Globus pallidus (tissue), 1 donor: ENCODE data around the gene DCAF15.
"Not testable (repeated sequence)": the region's sequence is repeated elsewhere in the genome, so short reads cannot be mapped to it uniquely, and the experiment has no call there.

ENCODE experiments used
- DNase-seq: peaks from one replicate; pipeline ENCODE4 v3.0.0-alpha.2; 2015; ENCODE audit warnings: low spot score

Gene DCAF15

GRCh38 chr19:13952154-13952930, at the start of gene DCAF15:
Gene DCAF15 (plus strand): TSS chr19:13952509. CDS start chr19:13952513, 4 bp downstream.
- DNase-seq, result peak; percentile 100

GRCh38 chr19:13902993-13903555, 49.2 kb upstream of the DCAF15 start:
- no peak for DNase-seq

- DNase-seq, result peak; percentile 83
Measured at GRCh38 chr19:13905634-13906520, 46.4 kb upstream of the DCAF15 start, which contains the start of the genes BRME1 and CC2D1A. Gene BRME1 (minus strand): TSS chr19:13906117. CDS start chr19:13904892, 1,225 bp downstream. Gene CC2D1A (plus strand): TSS chr19:13906201. CDS start chr19:13906442, 241 bp downstream.

GRCh38 chr19:13906521-13906904, 45.8 kb upstream of the DCAF15 start:
- DNase-seq, result no peak

- no peak for DNase-seq
Measured at GRCh38 chr19:13906910-13907309, 45.4 kb upstream of the DCAF15 start.

GRCh38 chr19:13908674-13909073, 43.6 kb upstream of the DCAF15 start:
- DNase-seq, result no peak

GRCh38 chr19:13909430-13909829, 42.9 kb upstream of the DCAF15 start:
- no peak for DNase-seq

- DNase-seq, result no peak
Measured at GRCh38 chr19:13913352-13913751, 39.0 kb upstream of the DCAF15 start.

GRCh38 chr19:13914777-13915176, 37.5 kb upstream of the DCAF15 start:
- DNase-seq, result no peak

- DNase-seq, result no peak
Measured at GRCh38 chr19:13917888-13918406, 34.4 kb upstream of the DCAF15 start.

- no peak for DNase-seq
Measured at GRCh38 chr19:13918726-13919411, 33.4 kb upstream of the DCAF15 start.

GRCh38 chr19:13920524-13920923, 31.8 kb upstream of the DCAF15 start:
- DNase-seq, result no peak

- DNase-seq, result peak; percentile 26
Measured at GRCh38 chr19:13920940-13921747, 31.2 kb upstream of the DCAF15 start.

- DNase-seq, result not testable (repeated sequence)
Measured at GRCh38 chr19:13922118-13922517, 30.2 kb upstream of the DCAF15 start.

GRCh38 chr19:13923194-13923987, 28.9 kb upstream of the DCAF15 start:
- DNase-seq, result no peak

- DNase-seq, result no peak
Measured at GRCh38 chr19:13926010-13926409, 26.3 kb upstream of the DCAF15 start.

- no peak for DNase-seq
Measured at GRCh38 chr19:13926715-13927114, 25.6 kb upstream of the DCAF15 start.

GRCh38 chr19:13929340-13929739, 23.0 kb upstream of the DCAF15 start:
- no peak for DNase-seq

GRCh38 chr19:13929956-13930355, 22.4 kb upstream of the DCAF15 start:
- DNase-seq, result no peak

- no peak for DNase-seq
Measured at GRCh38 chr19:13930402-13930801, 21.9 kb upstream of the DCAF15 start.
